Astrocyte (in vitro differentiated cells and primary cell): ENCODE data around the gene MKRN3. TPM values are rescaled to one million over a fixed set of nuclear protein-coding genes. Genes with fewer than 3 reads are reported as not detected.

Experiments used
- DNase-seq: peaks from one replicate; pipeline ENCODE4 v3.0.0-alpha.2; 2010; ENCODE audit warnings: low read depth
- FAIRE-seq: peaks from 2 replicates; lab custom pipeline; 2011; peaks lifted over from hg19 to GRCh38; lab: Jason Lieb, UNC
- H2AFZ ChIP-seq: 2 replicates; pipeline ENCODE4 v1.6.0; 2012; ENCODE audit warnings: low read depth, low read length, inconsistent platforms
- H3K27ac ChIP-seq: 2 replicates; pipeline ENCODE4 v1.5.1; 2011; ENCODE audit warnings: low read depth, low read length, inconsistent platforms
- H3K27me3 ChIP-seq: 2 replicates; pipeline ENCODE4 v1.6.0; 2011; ENCODE audit warnings: low read length, inconsistent platforms; ENCODE audit not compliant: insufficient read depth
- H3K36me3 ChIP-seq: 2 replicates; pipeline ENCODE4 v1.5.1; 2011; ENCODE audit warnings: low read length, inconsistent platforms; ENCODE audit not compliant: insufficient read depth
- H3K4me1 ChIP-seq: 2 replicates; pipeline ENCODE4 v1.5.1; 2011; ENCODE audit warnings: low read length, inconsistent platforms; ENCODE audit not compliant: insufficient read depth
- H3K4me2 ChIP-seq: 2 replicates; pipeline ENCODE4 v1.6.0; 2012; ENCODE audit warnings: low read length, inconsistent platforms
- H3K4me3 ChIP-seq: 2 replicates; pipeline ENCODE4 v1.5.1; 2011; ENCODE audit warnings: low read depth, mild to moderate bottlenecking, low read length, inconsistent platforms; ENCODE audit not compliant: insufficient read depth
- H3K79me2 ChIP-seq: 2 replicates; pipeline ENCODE4 v1.6.0; 2012; ENCODE audit warnings: mild to moderate bottlenecking, low read length, inconsistent platforms; ENCODE audit not compliant: insufficient read depth
- H3K9ac ChIP-seq: 2 replicates; pipeline ENCODE4 v1.6.0; 2012; ENCODE audit warnings: mild to moderate bottlenecking, low read length, inconsistent platforms
- H3K9me3 ChIP-seq: 2 replicates; pipeline ENCODE4 v1.5.1; 2012; ENCODE audit warnings: low read depth, mild to moderate bottlenecking, low read length, inconsistent platforms; ENCODE audit not compliant: insufficient read depth
- H4K20me1 ChIP-seq: 2 replicates; pipeline ENCODE4 v1.6.0; 2012; ENCODE audit warnings: low read length, inconsistent platforms; ENCODE audit not compliant: insufficient read depth
- H3K27ac Mint-ChIP-seq: one replicate; pipeline ENCODE4 v1.8.0; 2021; ENCODE audit warnings: mild to moderate bottlenecking, mixed read lengths; ENCODE audit not compliant: unreplicated experiment
- H3K27me3 Mint-ChIP-seq: one replicate; pipeline ENCODE4 v1.8.0; 2021; ENCODE audit warnings: low read depth, mixed read lengths; ENCODE audit not compliant: unreplicated experiment
- H3K36me3 Mint-ChIP-seq: one replicate; pipeline ENCODE4 v1.8.0; 2021; ENCODE audit warnings: low read depth, mixed read lengths; ENCODE audit not compliant: unreplicated experiment
- H3K4me1 Mint-ChIP-seq: one replicate; pipeline ENCODE4 v1.8.0; 2021; ENCODE audit warnings: low read depth, mixed read lengths; ENCODE audit not compliant: unreplicated experiment
- H3K4me3 Mint-ChIP-seq: one replicate; pipeline ENCODE4 v1.8.0; 2021; ENCODE audit warnings: mild to moderate bottlenecking, moderate library complexity, mixed read lengths; ENCODE audit not compliant: unreplicated experiment
- H3K9me3 Mint-ChIP-seq: one replicate; pipeline ENCODE4 v1.8.0; 2021; ENCODE audit warnings: mild to moderate bottlenecking, mixed read lengths; ENCODE audit not compliant: unreplicated experiment
- EZH2 ChIP-seq: IDR thresholded peaks from 2 replicates; pipeline ENCODE4 v1.6.1; 2012; ENCODE audit warnings: mild to moderate bottlenecking, low read length, inconsistent platforms; ENCODE audit not compliant: insufficient read depth
- total RNA-seq: library from RNA; stranded (reverse); gene quantifications from 2 replicates; pipeline ENCODE4 v1.2.1, GENCODE V29; 2021
- TF ChIP-seq, protein P1 (sequence below): IDR thresholded peaks from 2 replicates; pipeline ENCODE4 v1.5.1; 2011; ENCODE audit warnings: low read depth, mild to moderate bottlenecking, inconsistent platforms, low read length, moderate library complexity; ENCODE audit not compliant: insufficient read depth

MKRN3 gene
- total RNA-seq, 1 donor from 2014 or later, result not detected

DNA sequence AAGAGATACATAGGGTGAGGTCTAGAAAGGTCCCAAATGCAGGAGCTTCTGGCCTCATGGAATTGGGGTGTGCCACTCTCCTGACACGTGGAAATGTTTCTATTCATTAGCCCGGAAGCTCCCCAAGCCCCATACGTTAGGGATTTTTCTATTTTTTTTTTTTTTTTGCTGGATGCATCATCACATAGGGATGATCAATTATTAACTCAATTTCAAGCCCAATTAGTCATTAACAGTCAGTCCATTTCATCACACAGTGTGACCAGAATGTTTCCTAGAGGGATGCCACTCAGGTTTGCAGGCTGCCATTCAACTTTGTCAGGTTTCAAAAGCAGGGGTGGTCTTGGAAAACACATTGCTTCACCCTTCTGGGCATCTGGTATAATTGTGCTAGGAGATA is 40.7 kb upstream of the MKRN3 start:
- no peak overlapping the region for H2AFZ ChIP-seq
- H4K20me1 ChIP-seq, result no peaks in the 10 kb centered on the region
- H3K4me1 Mint-ChIP-seq, result no peaks in the 10 kb centered on the region
- H3K36me3 Mint-ChIP-seq, result no peaks in the 10 kb centered on the region
- DNase-seq (no peak), FAIRE-seq (no peak)
- no peaks in the 10 kb centered on the region for H3K36me3 ChIP-seq
- no peaks in the 10 kb centered on the region for H3K79me2 ChIP-seq
- no peak overlapping the region for H3K27ac Mint-ChIP-seq
- no peak overlapping the region for H3K4me2 ChIP-seq
- TF ChIP-seq, protein P1, sequence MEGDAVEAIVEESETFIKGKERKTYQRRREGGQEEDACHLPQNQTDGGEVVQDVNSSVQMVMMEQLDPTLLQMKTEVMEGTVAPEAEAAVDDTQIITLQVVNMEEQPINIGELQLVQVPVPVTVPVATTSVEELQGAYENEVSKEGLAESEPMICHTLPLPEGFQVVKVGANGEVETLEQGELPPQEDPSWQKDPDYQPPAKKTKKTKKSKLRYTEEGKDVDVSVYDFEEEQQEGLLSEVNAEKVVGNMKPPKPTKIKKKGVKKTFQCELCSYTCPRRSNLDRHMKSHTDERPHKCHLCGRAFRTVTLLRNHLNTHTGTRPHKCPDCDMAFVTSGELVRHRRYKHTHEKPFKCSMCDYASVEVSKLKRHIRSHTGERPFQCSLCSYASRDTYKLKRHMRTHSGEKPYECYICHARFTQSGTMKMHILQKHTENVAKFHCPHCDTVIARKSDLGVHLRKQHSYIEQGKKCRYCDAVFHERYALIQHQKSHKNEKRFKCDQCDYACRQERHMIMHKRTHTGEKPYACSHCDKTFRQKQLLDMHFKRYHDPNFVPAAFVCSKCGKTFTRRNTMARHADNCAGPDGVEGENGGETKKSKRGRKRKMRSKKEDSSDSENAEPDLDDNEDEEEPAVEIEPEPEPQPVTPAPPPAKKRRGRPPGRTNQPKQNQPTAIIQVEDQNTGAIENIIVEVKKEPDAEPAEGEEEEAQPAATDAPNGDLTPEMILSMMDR, result no peak
- no peak for TF ChIP-seq EZH2
- H3K9ac ChIP-seq, result no peak overlapping the region
- no peaks in the 10 kb centered on the region for H3K4me1 ChIP-seq
- H3K4me3 ChIP-seq, result no peak overlapping the region
- H3K9me3 Mint-ChIP-seq, result peaks cover 2% of the 10 kb centered on the region
- no peak overlapping the region for H3K27ac ChIP-seq
- H3K9me3 ChIP-seq, result no peaks in the 10 kb centered on the region
- no peaks in the 10 kb centered on the region for H3K27me3 ChIP-seq
- H3K4me3 Mint-ChIP-seq, result no peak overlapping the region
- H3K27me3 Mint-ChIP-seq, result peaks cover 2% of the 10 kb centered on the region

DNA sequence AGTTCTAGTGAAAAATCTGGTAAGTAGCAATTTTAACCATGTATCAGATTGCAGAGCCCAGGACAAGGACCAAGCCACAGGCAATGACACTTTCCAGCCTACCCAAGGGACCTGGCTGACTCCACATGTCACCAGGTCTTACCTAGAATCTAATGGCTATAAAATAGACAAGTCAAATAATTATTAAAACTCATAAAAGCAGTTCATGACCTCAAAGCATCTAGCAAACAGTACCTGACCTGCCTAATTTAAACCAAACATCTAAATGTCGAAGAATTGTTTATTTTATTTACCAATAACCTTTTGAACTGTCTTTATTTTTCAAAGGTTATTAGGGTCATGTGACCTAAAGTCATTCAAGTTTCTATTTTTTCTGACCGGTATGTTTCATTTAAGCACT is 35.6 kb upstream of the MKRN3 start:
- Histone ChIP-seq H3K27me3 (no peaks in the 10 kb centered on the region), H3K79me2 (no peaks in the 10 kb centered on the region), H3K27ac (no peak overlapping the region), H4K20me1 (no peaks in the 10 kb centered on the region), H3K36me3 (no peaks in the 10 kb centered on the region), H2AFZ (no peak overlapping the region), H3K9me3 (no peaks in the 10 kb centered on the region), H3K4me1 (no peaks in the 10 kb centered on the region), H3K4me2 (no peak overlapping the region), H3K4me3 (no peak overlapping the region), H3K9ac (no peak overlapping the region)
- Mint-ChIP-seq H3K4me3 (no peak overlapping the region), H3K4me1 (no peaks in the 10 kb centered on the region), H3K36me3 (no peaks in the 10 kb centered on the region), H3K27ac (no peak overlapping the region), H3K9me3 (peaks cover 6% of the 10 kb centered on the region), H3K27me3 (peaks cover 2% of the 10 kb centered on the region)
- FAIRE-seq (no peak), DNase-seq (no peak)
- TF ChIP-seq, protein P1, result no peak
- TF ChIP-seq EZH2, result no peak

DNA sequence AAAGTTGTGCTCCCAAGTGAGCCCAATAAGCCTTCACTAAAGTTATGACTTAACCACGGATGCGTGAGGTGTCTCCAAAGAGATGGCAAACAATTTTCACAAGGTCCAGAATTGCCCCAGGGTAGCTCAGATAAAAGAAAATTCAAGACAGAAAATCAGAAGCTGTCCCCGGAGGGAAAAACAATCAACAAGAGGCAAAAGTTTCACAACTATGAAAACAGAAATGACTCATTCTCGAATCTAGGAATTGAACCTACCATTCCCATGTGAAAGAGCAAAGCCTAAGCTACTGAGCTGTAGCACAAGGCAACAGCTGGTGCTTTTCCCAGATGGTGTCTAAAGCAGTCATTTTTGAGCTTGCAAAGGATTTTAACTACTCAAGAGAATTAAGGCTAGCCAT is 33.5 kb upstream of the MKRN3 start:
- no peaks in the 10 kb centered on the region for H3K36me3 Mint-ChIP-seq
- no peak for DNase-seq
- TF ChIP-seq, protein P1, result no peak
- TF ChIP-seq EZH2, result no peak
- H3K36me3 ChIP-seq, result no peaks in the 10 kb centered on the region
- no peaks in the 10 kb centered on the region for H4K20me1 ChIP-seq
- H3K27me3 Mint-ChIP-seq, result no peaks in the 10 kb centered on the region
- H2AFZ ChIP-seq, result no peak overlapping the region
- H3K79me2 ChIP-seq, result no peaks in the 10 kb centered on the region
- H3K4me3 Mint-ChIP-seq, result no peak overlapping the region
- no peaks in the 10 kb centered on the region for H3K4me1 Mint-ChIP-seq
- no peaks in the 10 kb centered on the region for H3K27me3 ChIP-seq
- H3K27ac ChIP-seq, result no peak overlapping the region
- no peaks in the 10 kb centered on the region for H3K4me1 ChIP-seq
- no peak overlapping the region for H3K9ac ChIP-seq
- FAIRE-seq, result no peak
- H3K4me3 ChIP-seq, result no peak overlapping the region
- H3K9me3 ChIP-seq, result no peaks in the 10 kb centered on the region
- peaks cover 7% of the 10 kb centered on the region for H3K9me3 Mint-ChIP-seq
- H3K4me2 ChIP-seq, result no peak overlapping the region
- H3K27ac Mint-ChIP-seq, result no peak overlapping the region
